ENCODE data around the gene NIPSNAP2. TPM values are rescaled to one million over a fixed set of nuclear protein-coding genes. Genes with fewer than 3 reads are reported as not detected.

The NIPSNAP2 gene
- total and polyA plus RNA-seq, 10 of the 15 experiments (the other 5 are each of a cell fraction or from before 2014, with no cell fraction given) = 24.7 to 88.5 (median 49.9) TPM

GRCh38 chr7:55964261-55965099, at the start of gene NIPSNAP2 (continued):
- TF ChIP-seq SP1 (IDR thresholded peaks at IDR 0.05; ENCODE audit: low read depth, low read length) = peak; percentile 20
- peak in 1 of 2 experiments; percentile 42; a peak in 1 of 4 replicates for TF ChIP-seq BHLHE40 (IDR thresholded peaks at IDR 0.05; ENCODE audit: borderline replicate concordance in 1 of 2, low read depth in 2 of 2, low read length in 1 of 2)
- no peak for TF ChIP-seq RELA (IDR thresholded peaks at IDR 0.05; ENCODE audit: borderline replicate concordance, partially characterized antibody)
- TF ChIP-seq POU2F2 (IDR thresholded peaks at IDR 0.05; ENCODE audit: borderline replicate concordance, low read depth, low read length) = peak; percentile 52; the same call in 1 of the 3 replicates
- peak; percentile 82; the same call in 1 of the 2 replicates for TF ChIP-seq ESRRA (IDR thresholded peaks at IDR 0.05; ENCODE audit: low read length)
- peak; percentile 84 for TF ChIP-seq POLR2A (IDR thresholded peaks at IDR 0.05; ENCODE audit: low read depth, low read length)
- peak; percentile 78 for TF ChIP-seq RAD21 (IDR thresholded peaks at IDR 0.05; ENCODE audit: insufficient read depth, low read depth, low read length)
- TF ChIP-seq TCF7 (IDR thresholded peaks at IDR 0.05; ENCODE audit: borderline replicate concordance) = no peak
- 0 out of 2 replicates have a peak, but pooled peaks have one; percentile 43 for TF ChIP-seq BACH1 (IDR thresholded peaks at IDR 0.05; ENCODE audit: borderline replicate concordance)
- TF ChIP-seq NR2F1 (conservative IDR thresholded peaks at IDR 0.05) = peak; percentile 77
- peak; percentile 16; the same call in 1 of the 2 replicates for TF ChIP-seq RUNX3 (IDR thresholded peaks at IDR 0.05; ENCODE audit: low read length)
- 0 out of 2 replicates have a peak, but pooled peaks have one; percentile 27 for TF ChIP-seq ZSCAN29 (IDR thresholded peaks at IDR 0.05)
- TF ChIP-seq, protein P1, sequence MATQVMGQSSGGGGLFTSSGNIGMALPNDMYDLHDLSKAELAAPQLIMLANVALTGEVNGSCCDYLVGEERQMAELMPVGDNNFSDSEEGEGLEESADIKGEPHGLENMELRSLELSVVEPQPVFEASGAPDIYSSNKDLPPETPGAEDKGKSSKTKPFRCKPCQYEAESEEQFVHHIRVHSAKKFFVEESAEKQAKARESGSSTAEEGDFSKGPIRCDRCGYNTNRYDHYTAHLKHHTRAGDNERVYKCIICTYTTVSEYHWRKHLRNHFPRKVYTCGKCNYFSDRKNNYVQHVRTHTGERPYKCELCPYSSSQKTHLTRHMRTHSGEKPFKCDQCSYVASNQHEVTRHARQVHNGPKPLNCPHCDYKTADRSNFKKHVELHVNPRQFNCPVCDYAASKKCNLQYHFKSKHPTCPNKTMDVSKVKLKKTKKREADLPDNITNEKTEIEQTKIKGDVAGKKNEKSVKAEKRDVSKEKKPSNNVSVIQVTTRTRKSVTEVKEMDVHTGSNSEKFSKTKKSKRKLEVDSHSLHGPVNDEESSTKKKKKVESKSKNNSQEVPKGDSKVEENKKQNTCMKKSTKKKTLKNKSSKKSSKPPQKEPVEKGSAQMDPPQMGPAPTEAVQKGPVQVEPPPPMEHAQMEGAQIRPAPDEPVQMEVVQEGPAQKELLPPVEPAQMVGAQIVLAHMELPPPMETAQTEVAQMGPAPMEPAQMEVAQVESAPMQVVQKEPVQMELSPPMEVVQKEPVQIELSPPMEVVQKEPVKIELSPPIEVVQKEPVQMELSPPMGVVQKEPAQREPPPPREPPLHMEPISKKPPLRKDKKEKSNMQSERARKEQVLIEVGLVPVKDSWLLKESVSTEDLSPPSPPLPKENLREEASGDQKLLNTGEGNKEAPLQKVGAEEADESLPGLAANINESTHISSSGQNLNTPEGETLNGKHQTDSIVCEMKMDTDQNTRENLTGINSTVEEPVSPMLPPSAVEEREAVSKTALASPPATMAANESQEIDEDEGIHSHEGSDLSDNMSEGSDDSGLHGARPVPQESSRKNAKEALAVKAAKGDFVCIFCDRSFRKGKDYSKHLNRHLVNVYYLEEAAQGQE (IDR thresholded peaks at IDR 0.05; ENCODE audit: low read depth, low read length) = no peak
- no peak for TF ChIP-seq SPI1 (IDR thresholded peaks at IDR 0.05; ENCODE audit: borderline replicate concordance, insufficient read depth, low read depth, low read length)
- TF ChIP-seq, protein P2, sequence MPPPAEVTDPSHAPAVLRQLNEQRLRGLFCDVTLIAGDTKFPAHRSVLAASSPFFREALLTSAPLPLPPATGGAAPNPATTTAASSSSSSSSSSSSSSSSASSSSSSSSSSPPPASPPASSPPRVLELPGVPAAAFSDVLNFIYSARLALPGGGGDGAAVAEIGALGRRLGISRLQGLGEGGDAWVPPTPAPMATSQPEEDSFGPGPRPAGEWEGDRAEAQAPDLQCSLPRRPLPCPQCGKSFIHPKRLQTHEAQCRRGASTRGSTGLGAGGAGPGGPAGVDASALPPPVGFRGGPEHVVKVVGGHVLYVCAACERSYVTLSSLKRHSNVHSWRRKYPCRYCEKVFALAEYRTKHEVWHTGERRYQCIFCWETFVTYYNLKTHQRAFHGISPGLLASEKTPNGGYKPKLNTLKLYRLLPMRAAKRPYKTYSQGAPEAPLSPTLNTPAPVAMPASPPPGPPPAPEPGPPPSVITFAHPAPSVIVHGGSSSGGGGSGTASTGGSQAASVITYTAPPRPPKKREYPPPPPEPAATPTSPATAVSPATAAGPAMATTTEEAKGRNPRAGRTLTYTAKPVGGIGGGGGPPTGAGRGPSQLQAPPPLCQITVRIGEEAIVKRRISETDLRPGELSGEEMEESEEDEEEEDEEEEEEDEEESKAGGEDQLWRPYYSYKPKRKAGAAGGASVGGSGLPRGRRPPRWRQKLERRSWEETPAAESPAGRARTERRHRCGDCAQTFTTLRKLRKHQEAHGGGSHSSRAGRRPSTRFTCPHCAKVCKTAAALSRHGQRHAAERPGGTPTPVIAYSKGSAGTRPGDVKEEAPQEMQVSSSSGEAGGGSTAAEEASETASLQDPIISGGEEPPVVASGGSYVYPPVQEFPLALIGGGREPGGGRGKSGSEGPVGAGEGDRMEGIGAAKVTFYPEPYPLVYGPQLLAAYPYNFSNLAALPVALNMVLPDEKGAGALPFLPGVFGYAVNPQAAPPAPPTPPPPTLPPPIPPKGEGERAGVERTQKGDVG (CRISPR knock-in tag; IDR thresholded peaks at IDR 0.05) = no peak
- peak; percentile 85 for TF ChIP-seq GATAD2B (conservative IDR thresholded peaks at IDR 0.05; ENCODE audit: low read depth)
